GM12878 (cell line): Measurements from ENCODE around the gene LRIT1. TPM values are rescaled to one million over a fixed set of nuclear protein-coding genes. Genes with fewer than 3 reads are reported as not detected.

Source experiments
- ATAC-seq: fragments of 200-7000 bp; cut with Tn5 transposase; 3 replicates; pipeline ENCODE4 v1.9.1; 2020; ENCODE audit warnings: mild to moderate bottlenecking, moderate library complexity
- BruUV-seq: library from RNA; stranded (reverse); fragments of 400-500 nt; replicated peaks from 2 replicates; lab custom pipeline; 2021; lab: Mats Ljungman, UMichigan
- CTCF ChIA-PET: fragments of 300-600 bp; sonication (Branson Sonifier 250); formaldehyde crosslinking; extraction: SDS; loops from one replicate; lab custom pipeline; 2021; ENCODE audit warnings: inconsistent platforms; lab: Yijun Ruan, JAX
- POLR2A ChIA-PET: fragments of 350-600 bp; formaldehyde crosslinking; extraction: SDS; loops from one replicate; lab custom pipeline; 2021; ENCODE audit warnings: inconsistent platforms; lab: Charles Lee
- RAD21 ChIA-PET: fragments of 300-600 bp; sonication (Branson Sonifier 250); formaldehyde crosslinking; loops from one replicate; lab custom pipeline; 2023; ENCODE audit warnings: antibody characterized with exemption; ENCODE audit not compliant: unreplicated experiment; lab: Charles Lee
- SMC1A ChIA-PET: fragments of 300-600 bp; sonication (Branson Sonifier 250); formaldehyde crosslinking; loops from one replicate; lab custom pipeline; 2023; ENCODE audit not compliant: unreplicated experiment, uncharacterized antibody; lab: Charles Lee
- DNase-seq: peaks from one replicate; pipeline ENCODE4 v3.0.0-alpha.2; 2011; ENCODE audit warnings: low read depth, low spot score
- FAIRE-seq: peaks from 3 replicates; lab custom pipeline; 2011; peaks lifted over from hg19 to GRCh38; lab: Jason Lieb, UNC
- H2AFZ ChIP-seq: 2 replicates; pipeline ENCODE4 v1.6.0; 2011; ENCODE audit warnings: low read depth, low read length, control low read depth; ENCODE audit not compliant: control insufficient read depth
- H3K27ac ChIP-seq: 2 replicates; pipeline ENCODE4 v1.5.1; 2011; ENCODE audit warnings: control low read depth; ENCODE audit not compliant: control insufficient read depth, insufficient read depth
- H3K27me3 ChIP-seq, 2 experiments: replicated peaks in 1 of 2; 2 replicates each; pipeline versions ENCODE4 v1.6.0 to v1.6.1; 2011; ENCODE audit warnings: low read length in 1 of 2; ENCODE audit not compliant: control insufficient read depth in 2 of 2, insufficient read depth in 2 of 2
- H3K36me3 ChIP-seq, 2 experiments: 2 replicates each; pipeline ENCODE4 v1.5.1; 2011; ENCODE audit warnings: low read length in 1 of 2; ENCODE audit not compliant: control insufficient read depth in 2 of 2, insufficient read depth in 2 of 2
- H3K4me1 ChIP-seq: 2 replicates; pipeline ENCODE4 v1.6.1; 2011; ENCODE audit warnings: mild to moderate bottlenecking, low read length, moderate library complexity, mixed read lengths; ENCODE audit not compliant: control insufficient read depth, insufficient read depth
- H3K4me2 ChIP-seq: 2 replicates; pipeline ENCODE4 v1.6.0; 2011; ENCODE audit warnings: control low read depth; ENCODE audit not compliant: control insufficient read depth, insufficient read depth
- H3K4me3 ChIP-seq: fragments of 200-600 bp; sonication (generic); 2 replicates; pipeline ENCODE4 v1.5.1; 2016
- H3K79me2 ChIP-seq: 2 replicates; pipeline ENCODE4 v1.6.0; 2011; ENCODE audit warnings: low read length; ENCODE audit not compliant: control insufficient read depth, insufficient read depth
- H3K9ac ChIP-seq: 2 replicates; pipeline ENCODE4 v1.8.0; 2011; ENCODE audit warnings: low read length, control low read depth, mixed read lengths; ENCODE audit not compliant: control insufficient read depth, insufficient read depth
- H3K9me3 ChIP-seq: replicated peaks from 3 replicates; pipeline ENCODE4 v1.5.1; 2011; ENCODE audit warnings: mild to moderate bottlenecking, low read length; ENCODE audit not compliant: control insufficient read depth, insufficient read depth
- H4K20me1 ChIP-seq: 2 replicates; pipeline ENCODE4 v1.6.0; 2011; ENCODE audit not compliant: control insufficient read depth, insufficient read depth
- ASH2L ChIP-seq: fragments of 300-600, 200-600 bp; sonication (generic); IDR thresholded peaks from 2 replicates; pipeline ENCODE4 v1.6.1; 2017; ENCODE audit warnings: low read depth, mild to moderate bottlenecking, borderline replicate concordance
- ATF3 ChIP-seq: IDR thresholded peaks from 2 replicates; pipeline ENCODE4 v1.6.1; 2011; ENCODE audit warnings: low read depth, mild to moderate bottlenecking, low read length, moderate library complexity, borderline replicate concordance; ENCODE audit errors: extremely low read depth
- BCL3 ChIP-seq: IDR thresholded peaks from 2 replicates; pipeline ENCODE4 v1.6.1; 2011; ENCODE audit warnings: borderline replicate concordance, low read depth, mild to moderate bottlenecking, moderate library complexity, low read length; ENCODE audit not compliant: insufficient read depth, poor library complexity, severe bottlenecking
- EZH2 ChIP-seq: IDR thresholded peaks from 2 replicates; pipeline ENCODE4 v1.6.1; 2012; ENCODE audit warnings: low read depth, mild to moderate bottlenecking, control low read depth, inconsistent platforms, low read length, borderline replicate concordance; ENCODE audit not compliant: control insufficient read depth
- GABPA ChIP-seq: IDR thresholded peaks from 2 replicates; pipeline ENCODE4 v1.6.1; 2014; ENCODE audit warnings: antibody characterized with exemption, low read depth, mild to moderate bottlenecking, inconsistent platforms
- MTA3 ChIP-seq: IDR thresholded peaks from 2 replicates; pipeline ENCODE4 v1.6.1; 2012; ENCODE audit warnings: low read length, inconsistent platforms, borderline replicate concordance
- PAX5 ChIP-seq: IDR thresholded peaks from 2 replicates; pipeline ENCODE4 v1.6.1; 2011; ENCODE audit warnings: low read depth, low read length, borderline replicate concordance
- PAX8 ChIP-seq: fragments of 450-650 bp; IDR thresholded peaks from 2 replicates; pipeline ENCODE4 v1.6.1; 2017; ENCODE audit warnings: mild to moderate bottlenecking, moderate library complexity
- SRF ChIP-seq, 2 experiments: IDR thresholded peaks; 2 replicates each; pipeline ENCODE4 v1.6.1; 2011; ENCODE audit warnings: low read depth in 2 of 2, low read length in 2 of 2, mild to moderate bottlenecking in 1 of 2, moderate library complexity in 1 of 2
- TAF1 ChIP-seq: IDR thresholded peaks from 2 replicates; pipeline ENCODE4 v1.6.1; 2011; ENCODE audit warnings: mild to moderate bottlenecking, low read depth, low read length, borderline replicate concordance
- WRNIP1 ChIP-seq: IDR thresholded peaks from 2 replicates; pipeline ENCODE4 v1.6.1; 2011; ENCODE audit warnings: low read depth, low read length, improper control_type of control experiment, borderline replicate concordance
- ZZZ3 ChIP-seq: IDR thresholded peaks from 2 replicates; pipeline ENCODE4 v1.6.1; 2011; ENCODE audit warnings: low read depth; ENCODE audit not compliant: control insufficient read depth, insufficient read length
- WGBS: methylation state at CpG from one replicate; pipeline ENCODE4 v1.1.6; 2016; ENCODE audit warnings: low lambda C conversion rate; ENCODE audit not compliant: insufficient replicate concordance, insufficient coverage; ENCODE audit errors: missing lambda C conversion rate; 5-methylcytosine and 5-hydroxymethylcytosine counted together
- in situ Hi-C: fragments of 300-500 bp; cut with MboI; formaldehyde crosslinking; loops from 9 replicates; pipeline ENCODE4 v1.14.3; 2018; ENCODE audit warnings: mixed read lengths
- intact Hi-C: fragments of 100-400 bp; cut with micrococcal nuclease; formaldehyde crosslinking; loops from one replicate; pipeline ENCODE4 v1.14.2; 2022; ENCODE audit not compliant: unreplicated experiment
- polyA plus RNA-seq, 11 experiments: library from polyadenylated mRNA; depleted of rRNA in 4 of 11; unstranded in 6 of 11; stranded (reverse) in 5 of 11; fragments of >200 nt; fragmentation: Nextera tagmentation in 4 of 11; fragmentation: Illumina TruSeq in 1 of 11; extraction: Ambion mirVana in 4 of 11; extraction: Trizol in 1 of 11; gene quantifications; 1 replicate in 1 of 11; 2 replicates in 10 of 11; pipeline versions ENCODE4 v1.2.1 to v1.2.3, GENCODE V29; 2011 to 2016; ENCODE audit warnings: inconsistent platforms in 2 of 11, missing spikeins in 2 of 11, low read depth in 1 of 11
- total RNA-seq, 4 experiments: library from RNA; depleted of rRNA in 3 of 4; stranded (reverse); fragments of >200 nt in 3 of 4; fragmentation: Illumina TruSeq in 1 of 4; extraction: Trizol in 1 of 4; gene quantifications; 2 replicates each; pipeline versions ENCODE4 v1.2.1 to v1.2.3, GENCODE V29; 2013 to 2021
- TF ChIP-seq, protein P1 (sequence below): fragments of 450-650 bp; IDR thresholded peaks from 2 replicates; pipeline ENCODE4 v1.6.1; 2017; ENCODE audit warnings: mild to moderate bottlenecking, moderate library complexity
- TF ChIP-seq, protein P2 (sequence below): fragments of 450-650 bp; conservative IDR thresholded peaks from 2 replicates; pipeline ENCODE4 v1.6.1; 2017; ENCODE audit warnings: mild to moderate bottlenecking, moderate library complexity

Gene LRIT1
- total and polyA plus RNA-seq, 10 of the 15 experiments (the other 5 are each of a cell fraction or from before 2014, with no cell fraction given): not detected

DNA sequence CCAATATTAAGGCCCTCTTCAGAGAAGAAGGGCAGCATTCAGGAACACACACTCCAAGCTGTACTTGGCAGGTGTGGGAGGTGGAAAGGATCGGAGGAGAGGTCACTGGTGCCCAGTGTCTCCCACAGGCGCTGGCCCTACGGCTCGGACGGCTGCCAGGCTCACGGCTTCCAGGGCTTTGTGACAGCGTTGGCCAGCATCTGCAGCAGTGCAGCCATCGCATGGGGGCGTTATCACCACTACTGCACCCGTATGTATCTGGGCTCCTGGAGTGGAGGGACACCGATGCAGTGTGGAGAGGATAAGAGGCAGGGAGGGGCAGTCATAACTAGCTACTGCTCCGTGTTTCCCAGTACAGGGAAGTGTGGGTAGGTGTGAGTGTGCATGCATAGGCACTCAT, 7.4 kb upstream of the LRIT1 start:
- no TSS peak for BruUV-seq
- Histone ChIP-seq H3K9ac (no peak overlapping the region), H3K27me3 (peaks cover 0 to 4% of the 10 kb centered on the region in 2 experiments; a peak in 2 of 4 replicates), H3K9me3 (no peaks in the 10 kb centered on the region), H3K36me3 (no peaks in the 10 kb centered on the region), H3K79me2 (no peaks in the 10 kb centered on the region), H3K4me2 (no peak overlapping the region), H4K20me1 (no peaks in the 10 kb centered on the region), H3K27ac (no peak overlapping the region), H2AFZ (no peak overlapping the region), H3K4me1 (no peaks in the 10 kb centered on the region), H3K4me3 (no peak overlapping the region)
- SMC1A ChIA-PET: no interaction called here
- CTCF ChIA-PET: interaction anchor here (1.0 kb wide), 1 partner anchor 9 kb away, joined by 5 read pairs; no protein-coding TSS in a partner anchor
- in situ Hi-C loops (no loop called here), intact Hi-C loops (no loop called here)
- POLR2A ChIA-PET: interaction anchor here (0.9 kb wide), 1 partner anchor 9 kb away, joined by 3 read pairs; no protein-coding TSS in a partner anchor
- FAIRE-seq (no peak), DNase-seq (no peak), ATAC-seq (no peak)
- 39% methylated on average over 12 of the region's 12 CpGs for WGBS
- RAD21 ChIA-PET: no interaction called here
- no peak for TF ChIP-seq TAF1
- TF ChIP-seq, protein P1, sequence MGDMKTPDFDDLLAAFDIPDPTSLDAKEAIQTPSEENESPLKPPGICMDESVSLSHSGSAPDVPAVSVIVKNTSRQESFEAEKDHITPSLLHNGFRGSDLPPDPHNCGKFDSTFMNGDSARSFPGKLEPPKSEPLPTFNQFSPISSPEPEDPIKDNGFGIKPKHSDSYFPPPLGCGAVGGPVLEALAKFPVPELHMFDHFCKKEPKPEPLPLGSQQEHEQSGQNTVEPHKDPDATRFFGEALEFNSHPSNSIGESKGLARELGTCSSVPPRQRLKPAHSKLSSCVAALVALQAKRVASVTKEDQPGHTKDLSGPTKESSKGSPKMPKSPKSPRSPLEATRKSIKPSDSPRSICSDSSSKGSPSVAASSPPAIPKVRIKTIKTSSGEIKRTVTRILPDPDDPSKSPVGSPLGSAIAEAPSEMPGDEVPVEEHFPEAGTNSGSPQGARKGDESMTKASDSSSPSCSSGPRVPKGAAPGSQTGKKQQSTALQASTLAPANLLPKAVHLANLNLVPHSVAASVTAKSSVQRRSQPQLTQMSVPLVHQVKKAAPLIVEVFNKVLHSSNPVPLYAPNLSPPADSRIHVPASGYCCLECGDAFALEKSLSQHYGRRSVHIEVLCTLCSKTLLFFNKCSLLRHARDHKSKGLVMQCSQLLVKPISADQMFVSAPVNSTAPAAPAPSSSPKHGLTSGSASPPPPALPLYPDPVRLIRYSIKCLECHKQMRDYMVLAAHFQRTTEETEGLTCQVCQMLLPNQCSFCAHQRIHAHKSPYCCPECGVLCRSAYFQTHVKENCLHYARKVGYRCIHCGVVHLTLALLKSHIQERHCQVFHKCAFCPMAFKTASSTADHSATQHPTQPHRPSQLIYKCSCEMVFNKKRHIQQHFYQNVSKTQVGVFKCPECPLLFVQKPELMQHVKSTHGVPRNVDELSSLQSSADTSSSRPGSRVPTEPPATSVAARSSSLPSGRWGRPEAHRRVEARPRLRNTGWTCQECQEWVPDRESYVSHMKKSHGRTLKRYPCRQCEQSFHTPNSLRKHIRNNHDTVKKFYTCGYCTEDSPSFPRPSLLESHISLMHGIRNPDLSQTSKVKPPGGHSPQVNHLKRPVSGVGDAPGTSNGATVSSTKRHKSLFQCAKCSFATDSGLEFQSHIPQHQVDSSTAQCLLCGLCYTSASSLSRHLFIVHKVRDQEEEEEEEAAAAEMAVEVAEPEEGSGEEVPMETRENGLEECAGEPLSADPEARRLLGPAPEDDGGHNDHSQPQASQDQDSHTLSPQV: no peak
- no peak for TF ChIP-seq WRNIP1
- no peak for TF ChIP-seq ATF3
- TF ChIP-seq PAX5: no peak
- TF ChIP-seq ASH2L: no peak
- no peak for TF ChIP-seq BCL3
- no peak for TF ChIP-seq MTA3
- no peak for TF ChIP-seq GABPA
- no peak for TF ChIP-seq PAX8
- no peak for TF ChIP-seq SRF (IDR thresholded peaks at IDR 0.05; ENCODE audit: low read depth in 2 of 2, low read length in 2 of 2)
- TF ChIP-seq ZZZ3: no peak
- TF ChIP-seq, protein P2, sequence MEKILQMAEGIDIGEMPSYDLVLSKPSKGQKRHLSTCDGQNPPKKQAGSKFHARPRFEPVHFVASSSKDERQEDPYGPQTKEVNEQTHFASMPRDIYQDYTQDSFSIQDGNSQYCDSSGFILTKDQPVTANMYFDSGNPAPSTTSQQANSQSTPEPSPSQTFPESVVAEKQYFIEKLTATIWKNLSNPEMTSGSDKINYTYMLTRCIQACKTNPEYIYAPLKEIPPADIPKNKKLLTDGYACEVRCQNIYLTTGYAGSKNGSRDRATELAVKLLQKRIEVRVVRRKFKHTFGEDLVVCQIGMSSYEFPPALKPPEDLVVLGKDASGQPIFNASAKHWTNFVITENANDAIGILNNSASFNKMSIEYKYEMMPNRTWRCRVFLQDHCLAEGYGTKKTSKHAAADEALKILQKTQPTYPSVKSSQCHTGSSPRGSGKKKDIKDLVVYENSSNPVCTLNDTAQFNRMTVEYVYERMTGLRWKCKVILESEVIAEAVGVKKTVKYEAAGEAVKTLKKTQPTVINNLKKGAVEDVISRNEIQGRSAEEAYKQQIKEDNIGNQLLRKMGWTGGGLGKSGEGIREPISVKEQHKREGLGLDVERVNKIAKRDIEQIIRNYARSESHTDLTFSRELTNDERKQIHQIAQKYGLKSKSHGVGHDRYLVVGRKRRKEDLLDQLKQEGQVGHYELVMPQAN: no peak
- TF ChIP-seq EZH2: no peak
